WI38 (cell line): ENCODE results near the gene ATG7.

ENCODE experiments used
- H3K4me3 ChIP-seq: 2 replicates; pipeline ENCODE4 v1.5.1; 2011; ENCODE audit warnings: low read depth, mild to moderate bottlenecking, control low read depth, low read length
- TF ChIP-seq, protein P1 (sequence below): IDR thresholded peaks from 2 replicates; pipeline ENCODE4 v1.5.1; 2012; ENCODE audit warnings: low read depth, mild to moderate bottlenecking, control low read depth, low read length

The ATG7 gene

DNA sequence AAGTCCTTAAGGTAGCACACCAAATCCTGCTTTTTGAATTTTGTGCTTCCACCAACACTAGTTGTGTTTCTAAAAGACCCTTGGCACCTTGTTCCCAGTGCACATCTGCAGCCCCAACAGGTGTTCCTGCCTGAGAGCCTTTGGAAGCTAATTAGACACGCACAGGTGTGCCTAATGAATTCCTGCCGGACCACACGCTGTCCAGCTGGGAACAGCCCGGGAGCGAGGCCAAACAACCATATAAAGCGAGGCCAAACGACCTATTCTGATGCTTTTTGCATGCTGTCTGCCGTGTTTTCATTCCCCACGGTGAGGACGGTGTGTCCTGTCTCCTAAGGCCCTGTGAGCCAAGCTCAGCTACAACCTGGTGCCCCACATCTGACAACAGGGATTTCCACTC lies 99.5 kb downstream of the ATG7 start:
- TF ChIP-seq, protein P1, sequence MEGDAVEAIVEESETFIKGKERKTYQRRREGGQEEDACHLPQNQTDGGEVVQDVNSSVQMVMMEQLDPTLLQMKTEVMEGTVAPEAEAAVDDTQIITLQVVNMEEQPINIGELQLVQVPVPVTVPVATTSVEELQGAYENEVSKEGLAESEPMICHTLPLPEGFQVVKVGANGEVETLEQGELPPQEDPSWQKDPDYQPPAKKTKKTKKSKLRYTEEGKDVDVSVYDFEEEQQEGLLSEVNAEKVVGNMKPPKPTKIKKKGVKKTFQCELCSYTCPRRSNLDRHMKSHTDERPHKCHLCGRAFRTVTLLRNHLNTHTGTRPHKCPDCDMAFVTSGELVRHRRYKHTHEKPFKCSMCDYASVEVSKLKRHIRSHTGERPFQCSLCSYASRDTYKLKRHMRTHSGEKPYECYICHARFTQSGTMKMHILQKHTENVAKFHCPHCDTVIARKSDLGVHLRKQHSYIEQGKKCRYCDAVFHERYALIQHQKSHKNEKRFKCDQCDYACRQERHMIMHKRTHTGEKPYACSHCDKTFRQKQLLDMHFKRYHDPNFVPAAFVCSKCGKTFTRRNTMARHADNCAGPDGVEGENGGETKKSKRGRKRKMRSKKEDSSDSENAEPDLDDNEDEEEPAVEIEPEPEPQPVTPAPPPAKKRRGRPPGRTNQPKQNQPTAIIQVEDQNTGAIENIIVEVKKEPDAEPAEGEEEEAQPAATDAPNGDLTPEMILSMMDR, result no peak
- no peak overlapping the region for H3K4me3 ChIP-seq

DNA sequence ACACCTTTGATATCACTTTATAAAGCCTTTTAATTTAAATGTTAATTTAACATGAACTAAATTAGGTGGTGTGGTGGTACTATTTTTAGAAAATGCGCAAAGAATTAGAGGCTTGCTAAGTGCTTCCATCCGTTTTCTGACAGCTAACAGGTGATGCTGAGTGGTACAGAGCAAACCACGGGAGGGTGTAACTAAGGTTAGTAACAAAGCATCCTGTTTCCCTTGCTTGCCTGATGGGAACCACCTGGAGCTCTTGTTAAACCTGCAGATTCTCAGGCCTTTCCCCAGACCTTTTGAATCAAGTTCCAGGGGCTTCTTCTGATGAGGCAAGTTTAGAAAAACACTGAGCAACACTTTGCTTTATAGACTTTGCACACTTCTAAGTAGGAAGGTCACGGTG lies 101.0 kb downstream of the ATG7 start:
- no peak overlapping the region for H3K4me3 ChIP-seq
- TF ChIP-seq, protein P1, result no peak

DNA sequence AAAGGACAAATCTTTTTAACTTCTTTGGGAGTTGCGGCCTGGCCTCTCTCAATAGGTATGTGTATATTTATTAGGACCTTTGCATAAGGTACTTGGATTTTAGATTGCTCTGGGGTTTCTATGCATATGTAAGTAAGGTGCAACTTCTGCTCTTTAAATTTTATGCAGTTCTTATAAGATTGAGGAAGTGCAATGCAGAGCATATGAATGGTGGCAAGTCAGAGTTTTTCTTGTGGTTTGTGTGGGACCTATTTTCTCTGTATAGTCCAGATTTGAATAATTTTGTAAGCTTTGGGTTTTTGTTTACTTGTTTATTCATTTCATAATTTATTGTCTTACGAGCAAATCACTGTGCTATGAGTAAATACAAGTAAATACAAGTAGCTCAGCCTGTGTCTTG lies 101.5 kb downstream of the ATG7 start:
- no peak overlapping the region for H3K4me3 ChIP-seq
- TF ChIP-seq, protein P1, result no peak

DNA sequence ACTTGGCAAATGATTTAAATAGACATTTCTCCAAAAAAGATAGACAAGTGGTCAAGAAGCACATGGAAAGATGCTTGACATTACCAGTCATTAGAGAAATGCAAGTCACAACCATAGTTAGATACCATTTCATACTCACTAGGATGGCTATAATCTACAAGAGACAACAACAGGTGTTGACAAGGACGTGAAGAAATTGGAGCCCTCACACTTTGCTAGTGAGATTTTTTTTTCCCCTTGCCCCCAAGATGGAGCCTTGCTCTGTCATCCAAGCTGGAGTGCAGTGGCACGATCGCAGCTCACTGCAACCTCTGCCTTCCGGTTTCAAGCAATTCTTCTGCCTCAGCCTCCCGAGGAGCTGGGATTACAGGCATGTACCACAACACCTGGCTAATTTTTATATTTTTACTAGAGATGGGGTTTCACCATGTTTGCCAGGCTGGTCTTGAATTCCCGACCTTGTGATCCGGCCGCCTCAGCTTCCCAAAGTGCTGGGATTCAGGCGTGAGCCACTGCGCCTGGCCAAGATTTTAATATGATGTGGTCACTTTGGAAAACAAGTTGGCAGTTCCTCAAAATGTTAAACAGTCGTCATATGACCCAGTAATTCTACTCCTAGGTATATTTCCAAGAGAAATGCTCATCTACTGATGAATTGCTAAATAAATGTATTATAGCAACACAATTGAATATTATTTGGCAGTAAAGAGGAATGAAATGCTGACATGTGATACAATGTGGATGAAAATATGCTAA lies 103.3 kb downstream of the ATG7 start:
- H3K4me3 ChIP-seq, result no peak overlapping the region
- TF ChIP-seq, protein P1, result no peak

DNA sequence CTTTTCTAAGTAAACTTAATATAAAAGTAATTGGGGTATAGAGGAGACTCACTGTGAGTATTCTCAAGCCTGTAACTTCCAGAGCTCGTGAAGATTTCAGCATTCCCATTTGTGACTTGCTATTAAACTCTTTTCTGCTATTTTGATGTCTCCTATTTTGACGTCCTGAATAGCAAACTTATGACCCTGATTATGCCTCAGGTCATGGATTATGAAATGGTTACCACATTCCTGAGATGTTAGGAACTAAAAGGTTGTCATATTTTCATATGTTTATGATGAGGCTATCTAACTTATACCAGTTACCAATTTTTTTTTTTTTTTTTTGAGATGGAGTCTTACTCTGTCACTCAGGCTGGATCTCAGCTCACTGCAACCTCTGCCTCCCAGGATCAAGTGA lies 105.5 kb downstream of the ATG7 start:
- TF ChIP-seq, protein P1, result no peak
- H3K4me3 ChIP-seq, result no peak overlapping the region

DNA sequence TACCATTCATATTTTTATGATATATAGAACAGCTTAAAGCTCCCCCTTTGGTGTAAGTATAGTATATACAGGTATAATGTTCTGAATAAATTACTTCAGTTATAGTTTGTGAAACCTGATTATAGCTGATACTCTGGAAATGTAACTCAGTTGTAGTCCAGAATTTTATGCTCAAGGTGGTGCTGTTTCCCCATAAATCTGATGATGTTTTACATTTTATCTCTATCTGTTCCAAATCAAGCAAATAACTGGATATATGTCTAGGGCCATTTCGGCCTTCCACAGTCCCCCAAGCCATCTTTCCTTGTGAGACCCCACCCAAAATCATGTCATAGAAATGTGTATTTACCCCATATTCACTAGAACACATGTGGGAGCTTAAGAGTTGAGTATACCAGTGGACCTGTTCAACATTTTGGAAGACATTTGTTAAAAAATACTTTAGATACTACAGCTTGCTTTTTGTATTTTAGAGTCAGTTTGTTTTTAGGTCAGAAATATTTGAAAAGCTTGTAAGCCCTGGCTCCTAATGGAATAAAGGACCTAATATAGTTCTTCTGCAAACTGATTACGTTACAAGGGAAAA lies 107.1 kb downstream of the ATG7 start:
- no peak overlapping the region for H3K4me3 ChIP-seq
- TF ChIP-seq, protein P1, result peak; percentile 17; the same call in 1 of the 2 replicates

DNA sequence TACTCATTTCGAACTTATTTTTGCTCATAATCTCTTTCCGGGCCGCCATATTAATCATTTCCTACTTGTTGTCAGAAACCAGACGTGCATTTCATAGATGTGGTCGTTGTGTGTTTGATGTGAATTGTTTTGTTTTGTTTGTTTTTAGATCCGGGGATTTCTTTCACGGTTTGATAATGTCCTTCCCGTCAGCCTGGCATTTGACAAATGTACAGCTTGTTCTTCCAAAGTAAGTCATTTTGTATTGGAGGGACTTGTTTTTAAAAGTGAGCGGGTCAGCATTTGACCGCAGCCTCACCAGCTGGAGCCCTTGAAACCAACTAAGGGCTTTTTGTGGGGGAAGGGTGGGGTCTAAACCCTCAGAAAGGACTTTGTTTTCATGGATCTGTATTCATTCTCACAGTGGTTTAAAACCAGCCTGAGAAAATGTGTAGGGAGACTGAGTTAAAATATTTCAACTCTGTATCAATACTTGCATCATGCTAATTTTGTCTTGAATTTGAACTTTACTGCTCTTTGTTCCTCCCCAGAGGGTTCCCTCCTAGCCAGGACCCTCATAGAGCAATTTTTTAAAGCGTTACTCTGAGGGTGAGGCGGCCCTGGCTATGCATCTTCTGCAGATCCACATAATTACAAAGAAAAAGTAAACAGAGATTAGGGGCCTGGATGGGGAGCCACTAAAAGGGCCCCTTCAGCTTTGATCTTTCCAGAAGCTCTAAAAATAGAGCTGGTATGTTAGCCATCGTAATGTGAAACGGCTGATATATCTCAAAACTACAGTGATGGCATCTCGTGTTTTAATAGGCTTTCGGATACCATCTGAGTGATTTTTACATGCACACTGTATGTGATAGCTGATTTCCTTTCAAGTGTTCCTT lies 107.9 kb downstream of the ATG7 start:
- TF ChIP-seq, protein P1, result no peak
- H3K4me3 ChIP-seq, result no peak overlapping the region
